Ishikawa (cell line): ENCODE results near the gene PHOX2A.

Source experiments
- CEBPB ChIP-seq: IDR thresholded peaks from 2 replicates; pipeline ENCODE4 v1.6.1; 2012
- EGR1 ChIP-seq: IDR thresholded peaks from 2 replicates; pipeline ENCODE4 v1.6.1; 2012
- EP300 ChIP-seq: IDR thresholded peaks from 2 replicates; pipeline ENCODE4 v1.6.1; 2012; ENCODE audit warnings: borderline replicate concordance
- MAX ChIP-seq: IDR thresholded peaks from 2 replicates; pipeline ENCODE4 v1.6.1; 2012
- NFIC ChIP-seq: IDR thresholded peaks from 2 replicates; pipeline ENCODE4 v1.6.1; 2012
- RAD21 ChIP-seq: IDR thresholded peaks from 2 replicates; pipeline ENCODE4 v1.6.1; 2012; ENCODE audit warnings: low read depth
- REST ChIP-seq: IDR thresholded peaks from 2 replicates; pipeline ENCODE4 v1.6.1; 2012; ENCODE audit warnings: low read depth, mild to moderate bottlenecking
- TAF1 ChIP-seq: IDR thresholded peaks from 2 replicates; pipeline ENCODE4 v1.6.1; 2012; ENCODE audit warnings: low read depth, mild to moderate bottlenecking
- TEAD4 ChIP-seq: IDR thresholded peaks from 2 replicates; pipeline ENCODE4 v1.6.1; 2012
- YY1 ChIP-seq: IDR thresholded peaks from 2 replicates; pipeline ENCODE4 v1.6.1; 2012; ENCODE audit warnings: low read depth

- no peak for TF ChIP-seq REST
- no peak for TF ChIP-seq EGR1
- TF ChIP-seq MAX: no peak
- no peak for TF ChIP-seq NFIC
- TF ChIP-seq EP300: no peak
- TF ChIP-seq TEAD4: no peak
- TF ChIP-seq RAD21: no peak
- no peak for TF ChIP-seq CEBPB
- TF ChIP-seq YY1: no peak
- TF ChIP-seq TAF1: no peak
Observed at GRCh38 chr11:72245263-72245816, 1.4 kb upstream of the PHOX2A start.
